Adrenal gland (tissue), 5 donors: ENCODE measurements around the gene ZNF614.

Source experiments
- POLR2A ChIP-seq, 2 donors: fragments of 450-650 bp; IDR thresholded peaks; one replicate each; pipeline ENCODE4 v1.6.1; 2017; ENCODE audit warnings: antibody characterized with exemption in 2 of 2, mild to moderate bottlenecking in 2 of 2, moderate library complexity in 1 of 2
- TF ChIP-seq, protein P1 (sequence below), 6 experiments: fragments of 450-650 bp in 4 of 6; fragments of 200-600 bp in 2 of 6; sonication (generic) in 1 of 6; IDR thresholded peaks; 1 replicate in 5 of 6; 2 replicates in 1 of 6; pipeline versions ENCODE4 v1.5.1 to v1.8.0; 2016 to 2021; ENCODE audit warnings: antibody characterized with exemption in 6 of 6, mild to moderate bottlenecking in 2 of 6, moderate library complexity in 1 of 6
- donor health status: DM: no; HTN: no; CAD: no.

DNA sequence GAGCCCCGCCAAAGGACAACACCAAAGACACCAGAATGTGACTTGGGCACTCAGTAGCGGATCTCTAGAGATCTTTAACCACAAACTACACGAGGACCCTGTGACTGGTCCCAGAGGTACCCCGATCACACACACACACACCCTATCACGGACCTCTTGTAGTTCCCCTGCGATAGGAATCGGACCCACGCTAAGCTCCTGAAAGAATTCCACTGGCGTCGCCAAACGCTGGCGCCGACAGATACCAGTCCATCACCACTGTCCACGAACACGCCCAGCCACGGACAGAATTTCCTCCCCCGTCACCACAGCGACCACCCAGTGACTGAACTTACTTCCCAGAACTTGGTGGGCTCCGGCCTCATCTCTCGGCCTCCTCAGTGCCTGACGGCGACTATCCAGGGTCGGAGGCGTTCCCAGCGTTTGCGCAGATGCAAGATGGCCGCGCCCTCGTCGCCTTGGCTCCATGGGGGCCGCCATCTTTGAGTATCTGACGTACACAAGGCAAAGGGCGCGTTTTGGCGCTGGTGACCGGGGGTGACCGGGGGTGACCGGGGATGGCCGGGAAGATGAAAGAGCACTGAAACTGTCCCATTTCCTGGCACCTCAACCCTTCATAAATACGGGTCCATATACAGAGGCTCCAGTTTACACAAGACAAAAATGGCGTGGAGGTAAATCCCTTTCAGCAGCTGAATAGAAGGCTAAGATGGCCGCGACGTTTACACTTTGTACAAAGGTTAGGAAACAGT lies 20.2 kb downstream of the ZNF614 start, which contains the start of gene ZNF615:
- TF ChIP-seq POLR2A (IDR thresholded peaks at IDR 0.05), result peak in 1 of 2 donors; percentile 57
- TF ChIP-seq, protein P1, sequence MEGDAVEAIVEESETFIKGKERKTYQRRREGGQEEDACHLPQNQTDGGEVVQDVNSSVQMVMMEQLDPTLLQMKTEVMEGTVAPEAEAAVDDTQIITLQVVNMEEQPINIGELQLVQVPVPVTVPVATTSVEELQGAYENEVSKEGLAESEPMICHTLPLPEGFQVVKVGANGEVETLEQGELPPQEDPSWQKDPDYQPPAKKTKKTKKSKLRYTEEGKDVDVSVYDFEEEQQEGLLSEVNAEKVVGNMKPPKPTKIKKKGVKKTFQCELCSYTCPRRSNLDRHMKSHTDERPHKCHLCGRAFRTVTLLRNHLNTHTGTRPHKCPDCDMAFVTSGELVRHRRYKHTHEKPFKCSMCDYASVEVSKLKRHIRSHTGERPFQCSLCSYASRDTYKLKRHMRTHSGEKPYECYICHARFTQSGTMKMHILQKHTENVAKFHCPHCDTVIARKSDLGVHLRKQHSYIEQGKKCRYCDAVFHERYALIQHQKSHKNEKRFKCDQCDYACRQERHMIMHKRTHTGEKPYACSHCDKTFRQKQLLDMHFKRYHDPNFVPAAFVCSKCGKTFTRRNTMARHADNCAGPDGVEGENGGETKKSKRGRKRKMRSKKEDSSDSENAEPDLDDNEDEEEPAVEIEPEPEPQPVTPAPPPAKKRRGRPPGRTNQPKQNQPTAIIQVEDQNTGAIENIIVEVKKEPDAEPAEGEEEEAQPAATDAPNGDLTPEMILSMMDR (IDR thresholded peaks at IDR 0.05), result no peak
